K562 (cell line): ENCODE data around the gene TMEM209. TPM values are rescaled to one million over a fixed set of nuclear protein-coding genes. Genes with fewer than 3 reads are reported as not detected.

Experiments used
- ARNT ChIP-seq, 2 experiments: fragments of 450-650 bp; IDR thresholded peaks; 2 replicates each; pipeline ENCODE4 v1.6.1; 2016; ENCODE audit warnings: mild to moderate bottlenecking in 1 of 2
- CHCHD3 ChIP-seq: fragments of 250-450 bp; sonication (Bioruptor Pico); IDR thresholded peaks from 2 replicates; pipeline ENCODE4 v2.1.2; 2022; ENCODE audit warnings: mild to moderate bottlenecking
- ESRRA ChIP-seq: fragments of 450-650 bp; IDR thresholded peaks from 2 replicates; pipeline ENCODE4 v1.6.1; 2014; ENCODE audit warnings: low read depth, mild to moderate bottlenecking, moderate library complexity, borderline replicate concordance
- FOSL1 ChIP-seq: fragments of 200-800 bp; sonication (Bioruptor generic); conservative IDR thresholded peaks from 2 replicates; pipeline ENCODE4 v1.6.1; 2016; ENCODE audit warnings: missing genetic modification characterization, missing compliant biosample characterization
- FOXJ3 ChIP-seq: sonication (generic); formaldehyde crosslinking; IDR thresholded peaks from 2 replicates; pipeline ENCODE4 v1.4.0; 2020; ENCODE audit warnings: mild to moderate bottlenecking, missing genetic modification reagents
- GTF3C2 ChIP-seq: IDR thresholded peaks from 3 replicates; pipeline ENCODE4 v1.6.1; 2011; ENCODE audit warnings: borderline replicate concordance, mild to moderate bottlenecking, moderate library complexity; ENCODE audit not compliant: insufficient read length; ENCODE audit errors: extremely low read depth
- KLF10 ChIP-seq: fragments of 250-450 bp; sonication (Bioruptor Pico); IDR thresholded peaks from 2 replicates; pipeline ENCODE4 v1.6.1; 2021; ENCODE audit warnings: matching md5 sums
- MED1 ChIP-seq: sonication (generic); formaldehyde crosslinking; IDR thresholded peaks from 2 replicates; pipeline ENCODE4 v1.8.1; 2023; ENCODE audit warnings: missing genetic modification reagents, borderline replicate concordance
- NFATC3 ChIP-seq: fragments of 450-650 bp; IDR thresholded peaks from 2 replicates; pipeline ENCODE4 v1.6.1; 2017; ENCODE audit warnings: mild to moderate bottlenecking
- NR2C2 ChIP-seq, 2 experiments: fragments of 200-800 bp in 1 of 2; sonication (Bioruptor generic) in 1 of 2; sonication (generic) in 1 of 2; formaldehyde crosslinking in 1 of 2; IDR thresholded peaks; 2 replicates each; pipeline versions ENCODE4 v1.6.1 to v1.8.0; 2016 to 2022; ENCODE audit warnings: mild to moderate bottlenecking in 1 of 2, missing compliant biosample characterization in 1 of 2, missing genetic modification characterization in 1 of 2, missing genetic modification reagents in 1 of 2
- RBM17 ChIP-seq: fragments of 200-400 bp; formaldehyde crosslinking; IDR thresholded peaks from 2 replicates; pipeline ENCODE4 v1.6.1; 2017; ENCODE audit warnings: low read depth, mild to moderate bottlenecking, low read length, borderline replicate concordance
- RERE ChIP-seq: sonication (generic); formaldehyde crosslinking; IDR thresholded peaks from 2 replicates; pipeline ENCODE4 v1.8.0; 2023; ENCODE audit warnings: missing genetic modification reagents, mild to moderate bottlenecking, borderline replicate concordance
- SMARCA5 ChIP-seq: fragments of 450-650 bp; IDR thresholded peaks from 2 replicates; pipeline ENCODE4 v1.6.1; 2016
- SRSF7 ChIP-seq: fragments of 200-400 bp; formaldehyde crosslinking; optimal IDR thresholded peaks from 2 replicates; pipeline ENCODE3; 2017; ENCODE audit warnings: mild to moderate bottlenecking, low read depth, low read length
- USF2 ChIP-seq: sonication (generic); formaldehyde crosslinking; IDR thresholded peaks from 2 replicates; pipeline ENCODE4 v1.5.0; 2020; ENCODE audit warnings: missing genetic modification reagents
- ZNF174 ChIP-seq: fragments of 250-450 bp; sonication (Bioruptor Pico); IDR thresholded peaks from 2 replicates; pipeline ENCODE4 v1.4.0; 2020; ENCODE audit warnings: mild to moderate bottlenecking
- ZNF239 ChIP-seq: fragments of 250-450 bp; sonication (Bioruptor Pico); IDR thresholded peaks from 2 replicates; pipeline ENCODE4 v1.4.0; 2020; ENCODE audit warnings: mild to moderate bottlenecking
- ZNF79 ChIP-seq: fragments of 250-450 bp; sonication (Bioruptor Pico); IDR thresholded peaks from 2 replicates; pipeline ENCODE4 v1.4.0; 2020; ENCODE audit warnings: low read depth, mild to moderate bottlenecking, moderate library complexity
- polyA plus RNA-seq, 8 experiments: library from polyadenylated mRNA; depleted of rRNA in 4 of 8; stranded (reverse) in 5 of 8; unstranded in 3 of 8; fragments of >200 nt; fragmentation: Nextera tagmentation in 2 of 8; fragmentation: Illumina TruSeq in 1 of 8; extraction: Ambion mirVana in 2 of 8; extraction: Trizol in 1 of 8; gene quantifications; 2 replicates each; pipeline versions ENCODE4 v1.2.1 to v1.2.3, GENCODE V29; 2011 to 2014; ENCODE audit warnings: inconsistent platforms in 1 of 8, missing spikeins in 1 of 8
- total RNA-seq, 7 experiments: library from RNA; depleted of rRNA in 6 of 7; stranded (reverse); fragments of >200 nt in 6 of 7; fragmentation: Illumina TruSeq in 2 of 7; extraction: Trizol in 2 of 7; gene quantifications; 2 replicates each; pipeline versions ENCODE4 v1.2.1 to v1.2.3, GENCODE V29; 2011 to 2021; ENCODE audit warnings: low replicate concordance in 1 of 7

The TMEM209 gene
- total and polyA plus RNA-seq, 9 of the 15 experiments (the other 6 are each of a cell fraction or from before 2014, with no cell fraction given), result 36.8 to 116 (median 76.6) TPM

- TF ChIP-seq GTF3C2, result no peak
- no peak for TF ChIP-seq MED1 (CRISPR knock-in tag)
- TF ChIP-seq NR2C2 (CRISPR knock-in tag; IDR thresholded peaks at IDR 0.05), result no peak
- no peak for TF ChIP-seq NR2C2 (tag; IDR thresholded peaks at IDR 0.05)
- TF ChIP-seq SMARCA5, result no peak
- TF ChIP-seq ZNF239 (CRISPR knock-in tag), result no peak
- no peak for TF ChIP-seq SRSF7
- no peak for TF ChIP-seq USF2 (CRISPR knock-in tag)
- no peak for TF ChIP-seq RERE (CRISPR knock-in tag)
- no peak for TF ChIP-seq RBM17
- TF ChIP-seq KLF10, result no peak
- TF ChIP-seq ESRRA, result peak; percentile 10; the same call in 1 of the 2 replicates
- TF ChIP-seq ARNT (IDR thresholded peaks at IDR 0.05), result no peak
- no peak for TF ChIP-seq NFATC3
- no peak for TF ChIP-seq ZNF174 (CRISPR knock-in tag)
- TF ChIP-seq CHCHD3 (CRISPR knock-in tag), result no peak
- no peak for TF ChIP-seq FOXJ3 (CRISPR knock-in tag)
- TF ChIP-seq ZNF79 (CRISPR knock-in tag), result peak; percentile 11; the same call in 1 of the 2 replicates
- TF ChIP-seq FOSL1 (tag), result no peak
These were observed 68.5 kb downstream of the TMEM209 start (continued) for GRCh38 chr7:130136579-130137167.
